Superior temporal gyrus (tissue), 1 donor: ENCODE measurements around the gene MYH16.
A peak's percentile ranks its signal among the peaks of the same experiment; 100 is the strongest.
"Not testable (repeated sequence)": the region's sequence is repeated elsewhere in the genome, so short reads cannot be mapped to it uniquely, and the experiment has no call there.

ENCODE experiments used
- DNase-seq: peaks from one replicate; pipeline ENCODE4 v3.0.0-alpha.2; 2016; ENCODE audit errors: extremely low spot score

MYH16 gene

DNA sequence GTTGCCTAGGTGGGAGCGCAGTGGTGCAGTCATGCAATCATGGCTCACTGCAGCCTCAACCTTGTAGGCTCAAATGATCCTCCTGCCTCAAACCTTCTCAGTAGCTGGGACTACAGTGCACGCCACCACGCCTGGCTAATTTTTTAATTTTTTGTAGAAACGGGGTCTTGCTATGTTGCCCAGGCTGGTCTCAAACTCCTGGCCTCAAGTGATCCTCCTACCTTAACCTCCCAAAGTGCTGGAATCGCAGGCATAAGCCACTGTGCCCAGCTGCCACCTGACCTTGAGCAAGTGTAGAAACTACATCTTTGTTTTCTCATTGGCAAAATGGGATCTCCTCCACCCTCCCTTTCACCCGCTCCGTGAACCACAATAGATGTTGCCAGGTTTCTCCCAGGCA lies 15.0 kb upstream of the MYH16 start:
- no peak for DNase-seq

DNA sequence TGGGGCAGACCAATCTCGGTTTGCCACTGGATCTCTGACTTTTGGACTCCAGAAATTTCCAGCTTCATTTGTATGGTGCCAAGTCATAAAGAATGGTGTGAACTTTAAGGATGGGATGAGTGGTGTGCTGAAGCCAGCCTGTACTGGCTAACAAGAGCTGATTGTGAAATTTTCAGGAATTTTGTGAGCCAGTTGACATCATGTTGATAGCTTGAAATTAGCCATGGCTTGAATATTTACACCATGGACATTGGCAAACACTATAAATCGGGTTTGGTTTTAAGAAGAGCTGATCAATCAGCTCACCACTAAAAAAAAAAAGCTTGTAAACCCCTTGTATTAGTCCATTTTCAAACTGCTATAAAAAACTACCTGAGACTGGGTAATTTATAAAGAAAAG lies 14.1 kb upstream of the MYH16 start:
- no peak for DNase-seq

DNA sequence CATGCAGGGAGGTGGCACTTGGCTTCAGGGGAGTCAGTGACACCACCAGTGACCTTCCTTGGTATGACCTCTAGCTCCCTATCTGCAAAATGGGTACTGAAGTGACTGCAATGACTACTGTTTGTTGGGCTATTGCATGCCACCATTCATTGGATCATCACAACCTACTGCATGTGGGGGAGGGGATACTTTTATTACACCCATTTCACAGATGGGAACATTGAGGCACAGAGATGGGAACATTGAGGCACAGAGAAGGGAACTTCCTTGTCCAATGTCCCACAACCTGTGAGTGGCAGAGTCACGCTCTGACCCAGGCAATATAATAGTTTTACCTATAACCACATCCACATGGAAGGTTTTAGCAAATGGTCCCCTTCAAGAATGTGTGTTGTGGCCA lies 12.2 kb upstream of the MYH16 start:
- DNase-seq: no peak

- no peak for DNase-seq
Measured at GRCh38 chr7:99261646-99262045, 11.0 kb upstream of the MYH16 start.

DNA sequence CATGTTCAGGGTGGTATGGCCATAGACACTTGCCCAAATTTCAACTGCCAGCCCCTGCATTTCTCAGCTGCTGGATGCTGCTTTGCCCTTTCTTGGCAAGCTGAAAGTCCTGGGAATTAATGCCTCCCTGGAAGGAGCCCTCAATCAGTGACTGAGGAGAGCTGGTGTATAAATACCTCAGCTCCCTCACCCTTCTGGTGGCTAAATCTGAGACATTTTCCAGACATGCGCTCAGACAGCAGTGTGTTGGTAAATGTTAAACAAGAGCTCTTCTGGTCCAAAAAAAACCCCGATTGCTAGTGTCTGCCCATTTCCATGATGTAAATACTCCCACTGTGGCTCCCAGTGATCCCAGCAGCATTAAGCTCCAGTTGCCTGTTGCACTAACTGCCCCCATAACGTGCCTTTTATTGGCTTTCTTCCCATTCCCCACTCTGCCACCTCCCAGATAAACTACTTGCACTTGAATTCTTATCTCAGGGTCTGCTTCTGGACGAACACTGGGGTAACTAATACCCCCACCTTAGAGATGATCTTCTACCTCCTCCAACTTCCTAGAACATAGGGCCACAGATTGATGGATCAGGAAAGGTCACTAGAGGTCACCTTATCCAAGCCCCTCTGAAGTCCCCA lies 6.7 kb upstream of the MYH16 start:
- DNase-seq: no peak

DNA sequence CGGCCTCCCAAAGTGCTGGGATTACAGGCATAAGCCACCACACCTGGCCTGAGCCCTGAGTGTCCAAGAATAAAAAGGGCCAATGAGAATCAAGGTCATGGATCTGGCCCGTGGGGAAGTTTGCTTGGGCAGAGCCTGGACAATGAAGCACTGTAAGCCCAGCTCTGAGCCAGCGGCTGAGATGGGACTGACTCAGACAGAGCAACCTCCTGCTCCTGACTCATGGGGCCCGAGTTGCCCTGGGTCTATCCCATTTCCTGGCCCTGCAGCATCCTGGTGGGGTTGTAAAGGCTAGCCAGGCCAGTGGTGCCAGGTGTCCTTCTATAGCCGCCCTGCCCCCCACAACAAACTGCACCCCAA lies 5.2 kb upstream of the MYH16 start:
- peak; percentile 15 for DNase-seq

DNA sequence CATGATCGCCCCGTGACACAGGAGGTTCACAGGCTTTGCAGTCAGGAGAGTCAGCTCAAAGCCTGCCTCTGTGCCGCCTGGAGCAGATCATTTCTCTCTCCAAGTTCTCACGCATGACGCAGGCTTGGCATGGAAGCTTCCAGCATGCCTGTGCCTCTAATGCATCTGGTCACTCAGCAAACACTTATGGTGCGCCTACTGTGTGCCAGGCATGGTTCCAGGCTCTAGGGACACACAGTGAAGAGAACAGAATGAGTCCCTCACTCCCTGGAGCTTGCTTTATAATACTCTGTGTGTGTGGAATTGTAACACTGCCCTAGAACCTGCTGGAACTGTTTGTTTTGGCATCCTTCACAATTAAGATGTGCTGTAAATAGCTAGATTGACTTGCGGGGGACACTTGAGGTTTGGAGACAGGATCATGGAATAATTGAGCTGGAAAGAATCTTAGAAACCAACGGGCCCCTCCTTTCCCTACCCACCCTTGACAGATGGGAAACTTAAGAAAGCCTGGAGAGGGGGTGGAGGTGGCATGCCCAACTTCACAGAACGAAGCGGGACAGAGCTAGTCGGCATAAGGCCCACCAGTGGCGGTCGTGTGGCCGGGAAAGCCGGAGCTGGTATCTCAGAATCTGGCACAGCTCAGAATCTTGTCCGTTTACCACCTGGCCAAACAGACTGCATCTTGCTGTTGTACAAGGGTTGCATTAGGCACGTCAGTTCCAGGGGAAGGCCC lies 4.6 kb upstream of the MYH16 start:
- peak; percentile 60 for DNase-seq

DNA sequence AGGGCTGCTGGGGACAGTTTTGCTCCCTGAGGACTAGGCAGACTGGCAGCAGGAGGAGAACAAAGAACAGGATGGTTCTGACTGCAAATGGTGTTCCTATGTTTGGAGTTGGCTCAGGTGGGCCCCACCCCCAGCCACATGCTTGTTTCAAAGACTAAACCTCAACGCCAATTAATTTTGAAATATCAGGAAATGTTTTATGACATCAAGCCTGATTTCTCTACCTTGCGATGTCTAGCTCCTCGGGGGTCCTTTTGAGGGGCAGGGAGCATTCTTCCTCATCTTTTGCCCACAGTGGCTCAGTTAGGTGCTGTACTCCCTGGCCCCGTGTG lies 4.1 kb upstream of the MYH16 start:
- DNase-seq: no peak

GRCh38 chr7:99270702-99271101 lies 1.9 kb upstream of the MYH16 start:
- no peak for DNase-seq

DNA sequence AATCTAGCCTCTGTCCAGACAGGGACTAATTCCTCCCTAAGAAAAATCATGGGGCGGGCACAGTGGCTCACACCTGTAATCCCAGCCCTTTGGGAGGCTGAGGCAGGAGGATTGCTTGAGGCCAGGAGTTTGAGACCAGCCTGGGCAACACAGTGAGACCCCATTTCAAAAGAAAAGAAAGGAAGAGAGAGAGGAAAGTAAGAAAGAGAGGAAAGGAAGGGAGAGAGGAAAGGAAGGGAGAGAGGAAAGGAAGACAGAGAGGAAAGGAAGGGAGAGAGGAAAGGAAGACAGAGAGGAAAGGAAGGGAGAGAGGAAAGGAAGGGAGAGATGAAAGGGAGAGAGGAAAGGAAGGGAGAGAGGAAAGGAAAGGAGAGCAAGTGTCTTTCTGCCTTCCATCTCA lies 922 bp downstream of the MYH16 start:
- not testable (repeated sequence) for DNase-seq

- DNase-seq: not testable (repeated sequence)
Measured at GRCh38 chr7:99274908-99275307, 2.3 kb downstream of the MYH16 start.

GRCh38 chr7:99275496-99275895 lies 2.9 kb downstream of the MYH16 start:
- no peak for DNase-seq

GRCh38 chr7:99278180-99278579 lies 5.5 kb downstream of the MYH16 start:
- no peak for DNase-seq

DNA sequence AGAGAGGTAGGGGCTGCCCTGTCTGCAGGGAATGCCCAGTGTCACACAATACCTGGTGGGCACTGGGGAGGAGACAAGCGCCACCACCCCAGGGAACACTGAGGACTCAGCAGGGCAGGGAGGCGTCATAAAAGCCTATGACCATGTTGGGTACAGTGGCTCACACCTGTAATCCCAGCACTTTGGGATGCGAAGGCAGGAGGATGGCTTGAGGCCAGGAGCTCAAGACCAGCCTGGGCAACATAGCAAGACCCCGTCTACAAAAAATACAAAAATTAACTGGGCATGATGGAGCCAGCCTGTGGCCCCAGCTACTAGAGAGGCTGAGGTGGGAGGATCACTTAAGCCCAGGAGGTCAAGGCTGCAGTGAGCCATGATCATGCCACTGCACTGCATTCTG lies 11.5 kb downstream of the MYH16 start:
- not testable (repeated sequence) for DNase-seq

GRCh38 chr7:99287779-99288534 lies 15.3 kb downstream of the MYH16 start:
- no peak for DNase-seq

DNA sequence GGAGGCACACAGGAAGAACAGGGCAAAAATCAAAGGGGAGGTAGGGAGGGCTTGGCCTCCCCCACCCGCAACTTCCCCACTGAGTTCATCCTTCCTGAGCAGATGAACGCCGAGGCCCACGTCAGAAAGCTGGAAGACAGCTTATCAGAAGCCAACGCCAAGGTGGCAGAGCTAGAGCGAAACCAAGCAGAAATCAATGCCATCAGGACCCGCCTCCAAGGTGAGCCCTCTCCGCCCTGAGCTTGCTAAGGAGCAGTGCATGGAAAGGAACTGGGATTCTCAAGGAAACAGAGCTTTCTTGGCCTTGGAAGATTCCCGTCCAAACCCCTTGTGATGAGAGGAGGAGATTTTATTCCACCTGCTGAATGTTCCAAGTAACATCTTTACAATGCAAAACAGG lies 16.5 kb downstream of the MYH16 start:
- no peak for DNase-seq

DNA sequence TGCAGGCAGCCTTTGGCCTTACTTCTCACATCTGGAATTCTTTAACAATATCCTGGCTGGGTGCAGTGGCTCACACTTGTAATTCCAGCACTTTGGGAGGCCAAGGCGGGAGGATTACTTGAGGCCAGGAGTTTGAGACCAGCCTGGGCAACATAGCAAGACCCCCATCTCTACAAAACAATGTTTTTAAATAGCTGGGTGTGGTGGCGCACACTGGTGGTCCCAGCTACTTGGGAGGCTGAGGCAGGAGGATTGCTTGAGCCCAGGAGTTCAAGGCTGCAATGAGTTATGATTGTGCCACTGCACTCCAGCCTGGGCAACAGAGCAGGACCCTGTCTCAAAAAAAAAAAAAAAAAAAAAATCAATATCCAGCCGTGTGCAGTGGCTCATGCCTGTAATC lies 17.5 kb downstream of the MYH16 start:
- not testable (repeated sequence) for DNase-seq

DNA sequence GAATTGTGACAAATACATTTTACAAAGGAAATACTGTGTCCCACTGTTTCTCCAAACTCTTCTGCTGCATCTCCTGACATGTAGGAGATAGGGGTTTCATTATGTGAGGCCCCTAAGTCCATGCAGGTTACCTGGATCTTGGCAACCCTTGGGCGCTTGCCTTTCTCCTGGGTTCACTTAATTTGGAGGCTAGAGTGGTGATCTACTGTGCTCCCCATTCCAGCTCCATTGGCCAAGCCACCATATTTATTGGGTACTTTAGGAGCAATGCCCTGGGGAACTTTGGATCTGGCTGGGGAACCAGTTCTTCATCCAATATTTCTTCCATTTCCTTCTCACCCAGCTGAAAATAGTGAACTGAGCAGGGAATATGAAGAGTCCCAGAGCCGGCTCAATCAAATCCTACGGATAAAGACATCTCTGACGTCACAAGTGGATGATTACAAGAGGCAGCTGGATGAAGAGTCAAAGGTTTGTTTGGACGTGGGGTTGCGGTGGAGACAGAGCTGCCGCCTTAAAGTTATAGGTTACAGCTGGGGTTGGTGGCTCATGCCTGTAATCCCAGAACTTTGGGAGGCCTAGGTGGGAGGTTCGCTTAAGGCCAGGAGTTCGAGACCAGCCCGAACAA lies 18.5 kb downstream of the MYH16 start:
- no peak for DNase-seq

- DNase-seq: no peak
Measured at GRCh38 chr7:99292127-99292526, 19.5 kb downstream of the MYH16 start.

DNA sequence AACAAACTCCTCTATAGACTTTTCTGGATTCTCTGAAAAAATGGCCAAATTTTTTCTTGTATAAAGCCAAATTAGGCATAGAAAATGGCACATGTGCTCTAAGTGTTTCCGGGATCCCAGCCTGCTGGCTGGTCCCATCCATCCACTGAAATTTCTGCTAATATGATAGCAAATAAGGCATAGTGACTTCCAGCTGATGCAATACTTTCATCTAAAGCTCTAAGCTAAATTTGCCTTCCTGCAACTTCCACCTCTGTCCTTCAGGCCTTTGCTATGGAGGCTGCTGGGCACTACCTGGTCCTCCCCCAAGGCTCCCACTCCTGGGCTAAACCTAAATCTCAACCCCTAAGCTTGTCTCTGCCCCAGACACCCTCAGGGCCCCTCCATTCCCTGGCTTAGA lies 20.5 kb downstream of the MYH16 start:
- no peak for DNase-seq

- no peak for DNase-seq
Measured at GRCh38 chr7:99293650-99294049, 21.0 kb downstream of the MYH16 start.

DNA sequence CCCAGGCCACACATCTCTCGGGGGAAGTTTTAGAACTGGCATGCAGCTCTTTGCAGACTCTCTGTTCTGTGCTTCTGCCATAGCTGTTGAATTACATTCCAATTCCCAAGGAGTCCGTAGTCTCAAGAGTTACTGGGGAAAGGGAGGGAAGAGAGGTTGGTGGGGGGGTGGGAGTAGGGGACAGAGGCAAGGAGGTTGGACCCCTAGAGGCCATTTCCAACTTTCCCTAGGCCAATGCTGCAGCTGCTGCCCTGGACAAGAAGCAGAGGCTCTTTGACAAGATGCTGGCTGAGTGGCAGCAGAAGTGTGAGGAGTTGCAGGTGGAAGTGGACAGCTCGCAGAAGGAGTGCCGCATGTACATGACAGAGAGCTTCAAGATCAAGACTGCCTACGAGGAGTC lies 23.8 kb downstream of the MYH16 start:
- DNase-seq: no peak

GRCh38 chr7:99301496-99301895 lies 28.9 kb downstream of the MYH16 start:
- no peak for DNase-seq
